ENCODE results near the gene KASH5.
"Not testable (repeated sequence)": the region's sequence is repeated elsewhere in the genome, so short reads cannot be mapped to it uniquely, and the experiment has no call there.

Gene KASH5

GRCh38 chr19:49436381-49437017, 48.5 kb downstream of the KASH5 start:
- peak in 1 of 2 donors; percentile 41 for DNase-seq (ENCODE audit: low read depth in 2 of 2)

DNA sequence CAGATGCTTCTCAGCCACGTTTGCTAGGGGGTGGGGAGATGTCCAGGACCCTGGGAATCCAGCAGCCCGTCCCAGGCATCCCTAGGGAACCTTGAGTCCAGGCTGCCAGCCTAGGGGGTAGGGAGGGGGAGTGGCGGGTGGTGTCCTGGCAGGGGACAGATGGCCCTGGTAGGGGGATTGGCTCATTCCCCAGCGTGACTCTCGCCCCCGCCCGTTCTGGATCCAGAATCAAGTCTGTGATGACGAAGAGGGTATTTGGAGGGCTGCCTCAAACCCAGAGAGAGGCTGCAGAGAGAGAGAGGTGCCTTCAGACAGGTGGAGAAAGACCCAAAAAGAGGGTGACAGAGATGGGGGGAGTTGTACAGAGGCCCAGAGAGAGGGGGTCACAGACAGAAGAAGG, 49.2 kb downstream of the KASH5 start:
- no peak for DNase-seq (ENCODE audit: low read depth in 2 of 2)

- DNase-seq (ENCODE audit: low read depth in 2 of 2) = no peak
Measured at GRCh38 chr19:49438261-49438660, 50.2 kb downstream of the KASH5 start.

DNA sequence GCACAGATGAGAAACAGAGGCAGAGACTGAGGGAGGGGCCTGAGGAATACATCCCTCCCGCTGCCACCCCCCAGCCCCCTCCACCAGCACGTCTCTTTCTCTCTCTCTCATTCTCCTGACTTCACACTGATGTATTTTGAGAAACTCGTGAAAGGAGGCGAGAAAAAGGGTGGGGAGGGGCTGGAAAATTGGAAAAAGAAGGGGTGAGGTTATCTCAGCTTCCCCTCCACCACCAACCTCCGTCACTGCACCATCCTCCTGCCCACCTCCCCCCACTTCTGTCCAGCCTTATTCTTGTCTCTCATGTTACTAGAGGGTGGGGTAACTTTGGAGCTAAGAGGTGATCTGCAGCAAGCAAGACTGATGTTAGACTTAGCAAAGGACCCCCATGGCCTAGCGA, 51.8 kb downstream of the KASH5 start:
- DNase-seq (ENCODE audit: low read depth in 2 of 2) = no peak

DNA sequence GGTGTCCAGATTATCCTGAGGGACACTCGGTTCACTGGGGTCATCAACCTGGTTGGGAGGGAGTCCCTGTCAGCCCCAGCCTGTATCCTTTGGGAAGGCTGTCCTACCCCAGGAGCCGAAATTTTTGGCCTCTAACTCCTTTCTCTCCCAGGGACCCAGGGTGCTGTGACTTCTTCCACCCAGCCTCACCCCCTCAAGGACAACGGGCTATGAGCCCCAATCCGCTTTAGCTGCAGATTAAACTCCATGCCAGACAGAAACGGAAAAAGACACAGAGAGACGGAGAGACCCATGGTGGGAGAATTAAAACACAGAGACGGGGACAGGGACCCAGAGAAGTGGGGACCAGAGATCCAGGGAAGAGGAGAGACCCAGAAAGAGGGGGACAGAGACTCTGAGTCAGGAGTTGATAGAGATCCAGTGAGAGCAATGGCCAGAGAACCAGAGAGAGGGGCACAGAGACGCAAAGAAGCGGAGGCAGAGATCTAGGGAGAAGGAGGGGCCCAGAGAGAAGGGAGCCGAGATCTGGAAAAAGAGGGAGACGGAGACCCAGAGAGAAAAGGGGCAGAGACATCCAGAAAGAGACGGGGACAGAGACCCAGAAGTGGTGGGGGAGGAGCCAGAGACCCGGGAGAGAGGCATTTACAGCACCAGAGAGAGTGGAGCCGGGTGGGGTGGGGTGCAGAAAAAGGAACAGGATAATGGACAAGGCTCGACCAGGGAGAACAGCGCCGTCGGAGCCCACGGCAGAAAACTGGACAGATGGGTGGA, 52.6 kb downstream of the KASH5 start:
- DNase-seq (ENCODE audit: low read depth in 2 of 2) = no peak

DNA sequence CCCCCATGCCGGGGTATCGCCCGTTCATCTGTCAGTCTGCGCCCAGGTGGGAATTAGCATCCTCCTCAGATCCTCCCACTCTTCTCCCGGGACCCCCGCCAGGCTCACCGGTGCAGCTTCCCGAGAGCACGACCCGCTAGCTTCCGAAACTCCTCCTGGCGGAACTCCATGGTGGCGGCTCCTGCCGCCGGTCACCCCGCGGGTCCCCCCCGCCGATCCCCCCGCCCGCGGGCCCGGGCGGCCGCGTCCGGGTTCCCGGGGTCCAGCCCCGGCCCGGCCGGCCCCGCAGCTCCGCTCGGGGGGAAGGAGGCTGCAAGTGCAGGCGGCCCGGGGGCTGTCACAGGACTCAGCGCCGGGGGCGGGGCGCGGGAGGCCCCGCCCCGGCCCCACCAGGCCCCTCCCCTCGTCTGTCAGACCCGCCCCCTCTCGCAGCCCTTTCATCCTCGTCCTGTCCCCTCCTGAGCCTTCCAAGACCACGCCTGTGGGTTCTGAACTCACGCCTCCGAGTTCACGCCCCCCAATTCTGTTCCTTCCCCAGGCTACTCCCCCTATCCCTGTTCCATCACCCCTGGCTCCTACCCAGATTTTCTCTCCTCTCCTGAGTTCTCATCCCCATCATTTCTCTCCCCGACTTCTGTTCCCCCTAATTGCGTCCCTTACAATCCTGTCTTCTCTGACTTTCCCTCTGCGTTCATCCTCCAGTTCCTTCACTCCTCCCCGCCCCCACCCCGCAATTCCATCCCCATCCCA, 53.3 kb downstream of the KASH5 start, which contains the start of gene SLC17A7:
Gene SLC17A7 (minus strand): TSS at position 318 of the 750 bp plus-strand sequence. CDS start 148 bp downstream, at position 170.
- DNase-seq (ENCODE audit: low read depth in 2 of 2) = no peak

- no peak for DNase-seq (ENCODE audit: low read depth in 2 of 2)
Measured at GRCh38 chr19:49441960-49442350, 53.9 kb downstream of the KASH5 start.

DNA sequence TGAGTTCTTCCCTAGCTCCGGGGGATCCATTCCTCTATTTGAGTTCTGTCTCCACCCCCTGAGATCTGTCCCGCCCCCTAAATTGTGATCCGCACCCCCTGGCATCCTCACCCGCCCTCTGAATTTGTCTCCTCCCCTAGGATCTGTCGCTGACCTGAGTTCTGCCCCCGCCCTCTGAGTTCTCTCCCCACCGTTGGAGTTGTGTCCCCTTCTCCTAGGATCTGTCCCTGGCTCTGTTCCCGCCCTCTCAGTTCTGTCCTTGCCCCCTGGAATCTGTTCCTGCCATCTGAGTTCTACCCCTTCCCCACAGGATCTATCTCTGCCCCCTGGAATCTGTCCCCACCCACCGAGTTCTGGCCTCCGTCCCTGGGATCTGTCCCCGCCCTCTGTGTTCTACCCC, 54.3 kb downstream of the KASH5 start:
- DNase-seq (ENCODE audit: low read depth in 2 of 2) = no peak

- peak in 1 of 2 donors; percentile 39 for DNase-seq (ENCODE audit: low read depth in 2 of 2)
Measured at GRCh38 chr19:49442771-49443365, 54.8 kb downstream of the KASH5 start.

- peak; percentile 87 to 88 for DNase-seq (ENCODE audit: low read depth in 2 of 2)
Measured at GRCh38 chr19:49443366-49444099, 55.5 kb downstream of the KASH5 start.

- not testable (repeated sequence) for DNase-seq (ENCODE audit: low read depth in 2 of 2)
Measured at GRCh38 chr19:49444100-49444700, 56.2 kb downstream of the KASH5 start.

DNA sequence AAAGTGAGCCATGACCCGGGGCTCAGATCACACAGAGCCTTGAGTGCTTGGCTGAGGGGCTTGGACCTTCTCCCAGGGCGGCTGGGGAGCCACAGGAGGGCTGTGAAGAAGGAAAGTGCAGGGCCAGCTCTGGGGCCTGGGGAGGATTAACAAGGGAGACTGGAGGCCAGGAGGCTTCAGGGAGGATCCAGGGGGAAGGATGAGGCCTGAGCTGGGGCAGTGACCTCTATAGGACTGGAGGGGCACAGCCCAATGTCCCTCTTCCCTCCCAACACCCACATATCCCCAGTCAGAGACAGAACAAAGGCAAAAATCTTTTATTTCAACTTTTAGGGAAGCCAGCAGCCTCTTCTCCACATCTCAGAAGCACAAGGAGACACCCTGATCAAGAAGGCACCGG, 57.9 kb downstream of the KASH5 start:
- DNase-seq (ENCODE audit: low read depth in 2 of 2) = no peak

GRCh38 chr19:49447485-49448431, 59.7 kb downstream of the KASH5 start:
- no peak for DNase-seq (ENCODE audit: low read depth in 2 of 2)

GRCh38 chr19:49448432-49448786, 60.4 kb downstream of the KASH5 start:
- no peak for DNase-seq (ENCODE audit: low read depth in 2 of 2)

DNA sequence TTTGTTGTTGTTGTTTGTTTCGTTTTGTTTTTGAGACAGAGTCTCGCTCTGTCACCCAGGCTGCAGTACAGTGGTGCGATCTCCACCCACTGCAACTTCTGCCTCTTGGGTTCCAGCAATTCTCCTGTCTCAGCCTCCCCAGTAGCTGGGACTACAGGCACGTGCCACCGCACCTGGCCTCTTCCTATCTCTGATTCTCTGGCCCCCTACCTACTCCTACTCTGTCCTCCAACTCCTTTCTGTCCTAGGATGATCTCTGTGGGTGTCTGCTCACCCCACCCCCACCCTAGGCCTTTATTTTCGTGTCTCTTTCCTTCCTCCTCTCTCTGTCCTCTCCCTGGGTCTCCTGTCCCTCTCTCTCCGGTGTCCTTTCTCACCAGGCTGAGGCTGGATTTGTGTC, 62.4 kb downstream of the KASH5 start:
- no peak for DNase-seq (ENCODE audit: low read depth in 2 of 2)

DNA sequence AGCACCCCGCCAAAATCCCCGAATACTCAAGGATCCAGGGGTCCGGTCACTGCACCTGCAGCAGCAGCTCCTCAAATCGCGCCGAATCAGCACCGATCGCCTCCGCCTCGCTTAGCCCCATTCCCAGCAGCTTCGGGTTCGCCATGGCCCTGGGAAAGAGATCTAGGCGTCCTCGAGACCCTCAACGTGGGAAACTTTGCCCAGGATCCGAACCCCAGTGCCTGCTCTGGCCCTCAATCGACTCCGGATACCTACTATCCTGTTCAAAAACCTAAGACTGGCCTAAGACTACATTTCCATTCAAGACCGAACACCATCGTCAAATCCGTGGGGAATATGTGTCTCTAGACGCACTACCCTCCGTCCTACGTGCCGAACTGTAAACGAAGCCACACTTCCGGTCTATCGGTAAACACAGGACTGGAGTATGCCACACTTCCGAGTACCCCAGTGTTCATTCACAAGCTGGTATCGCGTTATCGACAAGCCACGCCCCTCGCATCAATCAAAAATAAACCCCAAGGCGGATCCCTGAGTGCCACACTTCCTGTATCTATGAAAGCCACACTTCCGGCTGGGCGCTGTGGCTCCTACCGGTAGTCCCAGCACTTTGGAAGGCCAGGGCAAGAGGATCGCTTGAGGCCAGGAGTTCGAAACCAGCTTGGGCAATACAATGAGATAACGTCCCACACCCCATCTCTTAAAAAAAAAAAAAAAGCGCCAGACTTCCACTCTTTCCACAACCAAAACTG, 63.6 kb downstream of the KASH5 start, which contains the start of gene PIH1D1:
Gene PIH1D1 (minus strand): TSS at position 385 of the 752 bp plus-strand sequence. CDS start 240 bp downstream, at position 145.
- peak; percentile 90 to 96 for DNase-seq (ENCODE audit: low read depth in 2 of 2)

DNA sequence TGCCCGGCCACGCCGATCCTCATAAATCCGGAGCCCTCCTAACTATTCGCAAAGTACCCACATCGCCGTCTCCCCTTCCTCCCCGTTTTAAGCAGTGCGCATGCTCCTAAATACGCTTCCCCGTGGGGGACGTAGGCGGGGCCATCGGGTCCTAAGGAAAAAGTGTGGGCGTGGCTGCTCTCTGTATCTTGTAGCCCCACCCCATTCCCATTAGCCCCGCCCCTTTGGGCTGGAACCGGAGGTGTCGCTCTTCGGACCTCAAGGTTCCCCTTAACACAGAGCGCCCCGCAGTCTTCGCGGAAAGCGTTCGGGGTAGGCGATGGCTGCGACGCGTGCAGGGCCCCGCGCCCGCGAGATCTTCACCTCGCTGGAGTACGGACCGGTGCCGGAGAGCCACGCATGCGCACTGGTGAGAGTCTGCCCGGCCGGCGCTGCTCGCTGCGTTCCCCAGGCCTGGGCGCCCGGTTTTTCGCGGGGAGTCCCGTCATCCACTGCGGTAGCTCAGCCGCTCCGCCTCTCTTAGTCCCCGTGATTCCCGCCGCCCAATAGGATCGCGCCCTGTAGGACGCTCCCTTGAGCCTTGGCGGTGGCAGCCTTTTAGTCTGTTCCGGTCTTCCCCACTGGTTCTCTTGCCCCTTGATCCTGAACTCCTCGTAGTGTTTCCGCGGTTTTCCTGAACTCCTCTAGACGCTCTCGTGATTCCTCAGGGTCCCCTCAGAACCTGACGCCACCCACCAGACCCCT, 65.1 kb downstream of the KASH5 start, which contains the start of gene ALDH16A1:
Gene ALDH16A1 (plus strand): TSS at position 213 of the 744 bp plus-strand sequence. CDS start 107 bp downstream, at position 320.
- peak; percentile 95 to 97 for DNase-seq (ENCODE audit: low read depth in 2 of 2)

GRCh38 chr19:49453757-49454240, 65.8 kb downstream of the KASH5 start:
- no peak for DNase-seq (ENCODE audit: low read depth in 2 of 2)
